Spleen (tissue), 11 donors: ENCODE measurements around the gene PARP9. TPM values are rescaled to one million over a fixed set of nuclear protein-coding genes. Genes with fewer than 3 reads are reported as not detected.

Source experiments
- DNase-seq: peaks from one replicate; pipeline ENCODE4 v3.0.0-alpha.2; 2020
- H3K27ac ChIP-seq, 8 donors: fragments of 200-600 bp; sonication (generic) in 7 of 8; 1 replicate in 4 of 8; 2 replicates in 4 of 8; pipeline versions ENCODE4 v1.5.0 to v1.8.0; 2016 to 2021; ENCODE audit warnings: inconsistent platforms in 4 of 8, mild to moderate bottlenecking in 4 of 8, moderate library complexity in 1 of 8
- H3K27me3 ChIP-seq, 7 donors: fragments of 200-600 bp; sonication (generic) in 6 of 7; replicated peaks in 1 of 7; 1 replicate in 4 of 7; 2 replicates in 3 of 7; pipeline versions ENCODE4 v1.5.0 to v1.8.0; 2016 to 2021; ENCODE audit warnings: inconsistent platforms in 3 of 7, mild to moderate bottlenecking in 1 of 7
- H3K36me3 ChIP-seq, 6 donors: fragments of 200-600 bp; sonication (generic) in 5 of 6; 1 replicate in 4 of 6; 2 replicates in 2 of 6; pipeline versions ENCODE4 v1.5.0 to v1.8.0; 2016 to 2021; ENCODE audit warnings: inconsistent platforms in 2 of 6
- H3K4me1 ChIP-seq, 6 donors: fragments of 200-600 bp; sonication (generic) in 5 of 6; 1 replicate in 3 of 6; 2 replicates in 3 of 6; pipeline versions ENCODE4 v1.5.0 to v1.8.0; 2016 to 2021; ENCODE audit warnings: inconsistent platforms in 3 of 6
- H3K4me3 ChIP-seq, 8 donors: fragments of 200-600 bp; sonication (generic) in 7 of 8; 1 replicate in 4 of 8; 2 replicates in 4 of 8; pipeline versions ENCODE4 v1.5.0 to v1.8.0; 2016 to 2021; ENCODE audit warnings: inconsistent platforms in 4 of 8, mild to moderate bottlenecking in 4 of 8, moderate library complexity in 2 of 8
- H3K9me3 ChIP-seq, 8 donors: fragments of 200-600 bp; sonication (generic) in 7 of 8; 1 replicate in 4 of 8; 2 replicates in 4 of 8; pipeline versions ENCODE4 v1.5.0 to v1.8.0; 2016 to 2021; ENCODE audit warnings: inconsistent platforms in 4 of 8
- CTCF ChIP-seq, 11 experiments: fragments of 200-600 bp in 7 of 11; fragments of 450-650 bp in 4 of 11; sonication (generic) in 4 of 11; IDR thresholded peaks in 8 of 11; conservative IDR thresholded peaks in 3 of 11; 1 replicate in 7 of 11; 2 replicates in 4 of 11; pipeline versions ENCODE4 v1.4.0 to v1.8.0; 2016 to 2021; ENCODE audit warnings: antibody characterized with exemption in 11 of 11, inconsistent platforms in 4 of 11, mild to moderate bottlenecking in 1 of 11
- POLR2A ChIP-seq, 3 donors: fragments of 450-650 bp; IDR thresholded peaks; one replicate each; pipeline ENCODE4 v1.5.1; 2017; ENCODE audit warnings: antibody characterized with exemption in 3 of 3, mild to moderate bottlenecking in 1 of 3
- POLR2AphosphoS5 ChIP-seq, 3 donors: sonication (generic); formaldehyde crosslinking; IDR thresholded peaks; one replicate each; pipeline ENCODE4 v1.5.1; 2017; ENCODE audit warnings: antibody characterized with exemption in 3 of 3
- WGBS, 5 donors: extraction: QIAGEN DNeasy Blood & Tissue Kit in 3 of 5; methylation state at CpG; one replicate each; pipeline versions ENCODE4 v1.1.5 to v1.1.7; 2013 to 2018; 5-methylcytosine and 5-hydroxymethylcytosine counted together
- intact Hi-C: fragments of 100-400 bp; cut with DNase I; formaldehyde crosslinking; loops from one replicate; pipeline ENCODE4 v1.15.0; 2023; ENCODE audit warnings: low total_unique reads
- polyA plus RNA-seq, 3 donors: library from polyadenylated mRNA; stranded (reverse); fragments of 200-250 nt; gene quantifications; one replicate each; pipeline ENCODE4 v1.2.1, GENCODE V29; 2013
- total RNA-seq, 7 donors: library from RNA; depleted of rRNA in 3 of 7; stranded (reverse); fragments of >200 nt in 3 of 7; fragmentation: NEBNext Ultra II Directional in 4 of 7; extraction: Animal tissue kit (Norgen Biotek cat#: 25700) in 4 of 7; gene quantifications; one replicate each; pipeline versions ENCODE4 v1.1.0 to v1.2.1, GENCODE V29; 2016 to 2021
- donor health status: healthy with polysubstance abuse.
- donor health status: DM: no; HTN: no; CAD: no; lungs with moderate emphysema.
- donor health status: DM: no; HTN: no; CAD: no.
- donor health status: Bipolar disorder and iron deficiency.
- donor health status: healthy.
- donor health status: DM: no; HTN: no; CAD: no.
- donor health status: DM: yes; HTN: yes; CAD: no.

PARP9 gene
- total and polyA plus RNA-seq, 10 donors, result 24.0 to 72.6 (median 61.8) TPM

DNA sequence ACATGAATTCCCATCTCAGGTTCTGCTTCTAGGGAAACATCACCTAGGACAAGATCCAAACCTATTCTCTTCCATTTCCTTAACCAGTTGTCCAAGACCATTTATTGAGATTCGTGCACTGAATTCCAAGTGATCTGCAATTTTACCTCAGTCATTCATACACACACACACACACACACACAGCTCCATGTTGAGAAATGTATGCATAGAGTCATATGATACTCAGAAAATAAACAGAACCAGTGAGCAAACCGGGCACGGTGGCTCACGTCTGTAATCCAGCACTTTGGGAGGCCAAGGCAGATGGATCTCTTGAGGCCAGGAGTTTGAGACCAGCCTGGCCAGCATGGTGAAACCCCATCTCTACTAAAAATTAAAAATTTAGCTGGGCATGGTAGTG is 43.2 kb downstream of the PARP9 start:
- no peak for DNase-seq
- Histone ChIP-seq H3K4me3 (no peak overlapping the region), H3K27me3 (no peaks in the 10 kb centered on the region), H3K36me3 (peaks cover 0 to 4% (median 0%) of the 10 kb centered on the region in 6 donors), H3K9me3 (no peaks in the 10 kb centered on the region), H3K27ac (no peak overlapping the region), H3K4me1 (no peaks in the 10 kb centered on the region)
- 87 to 97% (median 93%) methylated on average over 4 of the region's 4 CpGs for WGBS, 5 donors
- intact Hi-C loops, result no loop called here
- TF ChIP-seq POLR2AphosphoS5 (IDR thresholded peaks at IDR 0.05) (no peak), CTCF (IDR thresholded peaks at IDR 0.05 in 8 of 11, conservative IDR thresholded peaks at IDR 0.05 in 3 of 11) (no peak), POLR2A (IDR thresholded peaks at IDR 0.05) (no peak)

GRCh38 chr3:122519693-122520092 is 44.4 kb downstream of the PARP9 start:
- DNase-seq, result no peak
- no peak for TF ChIP-seq CTCF (IDR thresholded peaks at IDR 0.05 in 8 of 11, conservative IDR thresholded peaks at IDR 0.05 in 3 of 11)
- no peak for TF ChIP-seq POLR2A (IDR thresholded peaks at IDR 0.05)
- TF ChIP-seq POLR2AphosphoS5 (IDR thresholded peaks at IDR 0.05), result no peak

DNA sequence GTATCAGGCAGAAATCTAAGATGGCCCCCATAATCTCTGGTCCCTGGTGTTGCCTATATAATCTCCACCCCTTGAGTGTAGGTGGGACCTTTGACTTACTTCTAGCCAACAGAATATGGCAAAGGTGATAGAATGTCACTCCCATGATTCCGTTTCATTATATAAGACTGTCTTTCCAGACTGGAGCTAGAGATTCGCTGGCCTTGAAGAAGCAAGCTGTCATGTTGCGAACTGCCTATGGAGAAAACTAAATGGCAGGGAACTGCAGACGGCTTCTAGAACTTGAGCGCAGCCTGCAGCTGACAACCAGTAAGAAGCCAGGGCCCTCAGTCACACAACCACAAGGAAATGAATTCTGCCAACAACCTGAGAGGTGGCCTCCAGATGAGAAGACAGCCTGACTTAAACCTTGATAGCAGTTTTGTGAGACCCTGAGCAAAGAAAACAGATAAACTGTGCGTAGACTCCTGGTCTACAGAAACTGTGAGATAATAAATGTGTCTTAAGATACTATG is 47.2 kb downstream of the PARP9 start:
- intact Hi-C loops, result no loop called here
- no peak for DNase-seq
- TF ChIP-seq POLR2A (IDR thresholded peaks at IDR 0.05) (no peak), POLR2AphosphoS5 (IDR thresholded peaks at IDR 0.05) (no peak), CTCF (IDR thresholded peaks at IDR 0.05 in 8 of 11, conservative IDR thresholded peaks at IDR 0.05 in 3 of 11) (no peak)
- Histone ChIP-seq H3K36me3 (no peaks in the 10 kb centered on the region), H3K4me3 (no peak overlapping the region), H3K4me1 (peaks cover 6 to 29% (median 23%) of the 10 kb centered on the region in 6 donors), H3K27me3 (no peaks in the 10 kb centered on the region), H3K27ac (no peak overlapping the region), H3K9me3 (no peaks in the 10 kb centered on the region)
- 81 to 96% (median 87%) methylated on average over 6 of the region's 6 CpGs for WGBS, 5 donors

More at GRCh38 chr3:122519693-122520092, 44.4 kb downstream of the PARP9 start:
- intact Hi-C loops, result no loop called here
- Histone ChIP-seq H3K27ac (no peak overlapping the region), H3K4me3 (no peak overlapping the region), H3K27me3 (no peaks in the 10 kb centered on the region), H3K36me3 (no peaks in the 10 kb centered on the region), H3K4me1 (peaks cover 0 to 8% (median 2%) of the 10 kb centered on the region in 6 donors), H3K9me3 (no peaks in the 10 kb centered on the region)

DNA sequence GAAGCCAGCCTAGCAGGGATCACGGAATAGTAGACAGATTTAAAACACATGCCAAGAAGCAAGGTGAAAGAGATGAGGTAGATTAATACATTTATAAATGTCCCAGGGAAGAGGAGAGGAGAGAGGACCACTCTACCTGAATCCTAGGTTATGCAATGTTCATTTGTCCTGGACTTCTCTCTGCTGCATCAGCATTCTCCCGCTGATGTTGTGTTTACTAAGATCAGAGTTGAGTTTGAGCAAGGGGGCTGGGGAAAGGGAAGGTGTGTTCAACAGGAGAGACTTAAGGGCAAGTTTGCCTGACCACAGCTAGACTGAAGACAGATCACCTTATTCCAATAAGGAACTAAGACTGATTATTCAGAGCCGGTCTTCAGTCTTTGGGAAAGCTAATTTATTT is 48.2 kb downstream of the PARP9 start:
- intact Hi-C loops, result no loop called here
- DNase-seq, result no peak
- 90 to 100% (median 96%) methylated on average over 3 of the region's 3 CpGs for WGBS, 5 donors
- no peak overlapping the region for H3K27ac ChIP-seq
- no peaks in the 10 kb centered on the region for H3K36me3 ChIP-seq
- TF ChIP-seq POLR2A (IDR thresholded peaks at IDR 0.05) (no peak), CTCF (IDR thresholded peaks at IDR 0.05 in 8 of 11, conservative IDR thresholded peaks at IDR 0.05 in 3 of 11) (no peak), POLR2AphosphoS5 (IDR thresholded peaks at IDR 0.05) (no peak)
- peaks cover 6 to 39% (median 30%) of the 10 kb centered on the region in 6 donors for H3K4me1 ChIP-seq
- H3K27me3 ChIP-seq, result no peaks in the 10 kb centered on the region
- H3K4me3 ChIP-seq, result no peak overlapping the region
- H3K9me3 ChIP-seq, result no peaks in the 10 kb centered on the region
